Fibroblast of lung (primary cell): ENCODE data around the gene CLTCL1. TPM values are rescaled to one million over a fixed set of nuclear protein-coding genes. Genes with fewer than 3 reads are reported as not detected.

ENCODE experiments used
- DNase-seq, 2 donors: peaks; one replicate each; pipeline versions ENCODE4 v3.0.0 to v3.0.0-alpha.2; 2010; ENCODE audit warnings: low read depth in 2 of 2
- H2AFZ ChIP-seq: 2 replicates; pipeline ENCODE4 v1.5.1; 2012; ENCODE audit warnings: low read length, control low read depth, inconsistent platforms
- H3K27ac ChIP-seq: 2 replicates; pipeline ENCODE4 v1.5.1; 2011; ENCODE audit warnings: low read length, control low read depth; ENCODE audit not compliant: insufficient read depth
- H3K27me3 ChIP-seq: 2 replicates; pipeline ENCODE4 v1.5.1; 2011; ENCODE audit warnings: mild to moderate bottlenecking, low read length; ENCODE audit not compliant: control insufficient read depth, insufficient read depth
- H3K36me3 ChIP-seq: 2 replicates; pipeline ENCODE4 v1.5.1; 2011; ENCODE audit warnings: low read length; ENCODE audit not compliant: control insufficient read depth, insufficient read depth
- H3K4me1 ChIP-seq: 2 replicates; pipeline ENCODE4 v1.5.1; 2011; ENCODE audit warnings: low read length; ENCODE audit not compliant: control insufficient read depth, insufficient read depth; ENCODE audit errors: extremely low read depth
- H3K4me2 ChIP-seq: 2 replicates; pipeline ENCODE4 v1.5.1; 2011; ENCODE audit warnings: low read length, control low read depth; ENCODE audit not compliant: insufficient read depth; ENCODE audit errors: extremely low read depth
- H3K4me3 ChIP-seq, 4 experiments: fragments of 200-600 bp in 1 of 4; sonication (generic) in 1 of 4; replicated peaks in 1 of 4; 2 replicates each; pipeline ENCODE4 v1.5.1; 2011 to 2016; ENCODE audit warnings: low read length in 4 of 4, low read depth in 3 of 4, mild to moderate bottlenecking in 3 of 4, control low read depth in 2 of 4, inconsistent platforms in 1 of 4, mixed read lengths in 1 of 4; ENCODE audit not compliant: insufficient read depth in 1 of 4; ENCODE audit errors: control extremely low read depth in 1 of 4
- H3K79me2 ChIP-seq: 2 replicates; pipeline ENCODE4 v1.5.1; 2012; ENCODE audit warnings: mild to moderate bottlenecking, low read length, inconsistent platforms; ENCODE audit not compliant: control insufficient read depth, insufficient read depth
- H3K9ac ChIP-seq: 2 replicates; pipeline ENCODE4 v1.5.1; 2011; ENCODE audit warnings: mild to moderate bottlenecking, low read length, control low read depth; ENCODE audit not compliant: insufficient read depth
- H3K9me3 ChIP-seq: 2 replicates; pipeline ENCODE4 v1.5.1; 2012; ENCODE audit warnings: low read depth, low read length; ENCODE audit not compliant: control insufficient read depth, insufficient read depth
- H4K20me1 ChIP-seq: 2 replicates; pipeline ENCODE4 v1.5.1; 2011; ENCODE audit warnings: low read length; ENCODE audit not compliant: control insufficient read depth, insufficient read depth; ENCODE audit errors: extremely low read depth
- CTCF ChIP-seq, 2 donors: IDR thresholded peaks in 1 of 2; conservative IDR thresholded peaks in 1 of 2; 1 replicate in 1 of 2; 2 replicates in 1 of 2; pipeline ENCODE4 v1.5.1; 2011 to 2012; ENCODE audit warnings: low read length in 2 of 2, control low read depth in 1 of 2, inconsistent platforms in 1 of 2, low read depth in 1 of 2, mild to moderate bottlenecking in 1 of 2
- EZH2 ChIP-seq: IDR thresholded peaks from 2 replicates; pipeline ENCODE4 v1.5.1; 2012; ENCODE audit warnings: low read length, control low read depth, mild to moderate bottlenecking; ENCODE audit errors: missing control alignments
- polyA minus RNA-seq: library from RNA; depleted of rRNA, polyadenylated mRNA; stranded (reverse); fragments of >200 nt; gene quantifications from 2 replicates; pipeline ENCODE4 v1.2.3, GENCODE V29; 2011; ENCODE audit warnings: low replicate concordance
- polyA plus RNA-seq, 2 donors: library from polyadenylated mRNA; depleted of rRNA in 1 of 2; stranded (reverse) in 1 of 2; unstranded in 1 of 2; fragments of >200 nt; gene quantifications; 2 replicates each; pipeline ENCODE4 v1.2.1, GENCODE V29; 2011 to 2012; ENCODE audit warnings: missing spikeins in 1 of 2
- total RNA-seq: library from RNA; depleted of rRNA; stranded (reverse); fragments of >200 nt; gene quantifications from 2 replicates; pipeline ENCODE4 v1.2.1, GENCODE V29; 2014

Gene CLTCL1
- 11.3 and 13.4 TPM in 2 replicates for total RNA-seq
- polyA plus RNA-seq = 4.2 and 6.5 TPM in 2 replicates
- polyA plus RNA-seq (2012) = 4.3 and 5.8 TPM in 2 replicates
- polyA minus RNA-seq = 6.2 and 28.7 TPM in 2 replicates

DNA sequence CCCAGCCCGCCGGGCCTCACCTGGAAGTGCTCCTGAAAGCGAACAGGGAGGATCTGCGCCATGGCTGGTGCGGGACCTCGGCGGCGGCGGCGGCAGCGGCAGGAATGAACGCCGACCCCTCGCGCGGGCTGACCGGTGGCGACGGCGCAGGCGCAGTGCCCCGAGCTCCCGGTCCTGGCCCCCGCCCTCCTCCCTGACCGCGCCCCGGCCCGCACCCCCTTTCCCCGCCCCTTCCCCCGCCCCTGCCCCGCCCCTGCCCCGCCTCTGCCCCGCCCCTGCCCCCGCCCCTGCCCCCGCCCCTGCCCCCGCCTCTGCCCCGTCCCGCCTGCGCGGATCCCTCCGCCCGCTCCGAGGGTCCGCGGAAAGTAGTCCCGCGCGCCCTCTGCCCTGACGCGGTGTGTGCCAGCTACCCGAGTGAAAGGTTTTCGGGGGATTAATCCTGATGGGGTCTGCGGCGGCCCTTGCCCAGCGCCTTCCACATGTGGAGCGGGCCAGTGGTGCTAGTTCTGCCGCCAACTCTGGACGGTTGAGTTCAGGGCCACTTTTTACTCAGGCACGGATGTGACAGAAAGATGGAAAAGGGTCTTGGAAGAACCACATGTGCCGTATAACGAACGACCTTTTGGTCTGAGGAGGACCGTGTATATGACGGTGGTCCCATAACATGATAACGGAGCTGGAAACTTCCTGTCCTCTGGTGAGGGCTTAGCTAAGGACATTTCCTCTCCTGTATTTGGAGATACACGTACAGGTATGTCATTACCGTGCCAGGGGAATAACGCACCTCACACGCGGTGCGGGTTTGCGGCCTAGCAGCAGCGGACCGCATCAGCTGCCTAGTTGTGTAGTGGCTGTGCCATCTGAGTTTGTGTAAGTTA lies at the start of gene CLTCL1:
TSS of gene CLTCL1 (minus strand) at position 140 of the 878 bp plus-strand sequence. CDS start at position 62, 78 bp downstream.
- Histone ChIP-seq H2AFZ (peak within 1 kb of the TSS; percentile 100), H3K9ac (peak within 1 kb of the TSS; percentile 65), H3K4me3 (peak within 1 kb of the TSS; percentile 70 to 80 (median 78)), H3K27me3 (no peaks in the 10 kb centered on the region), H3K4me1 (peaks cover 18% of the 10 kb centered on the region), H4K20me1 (no peaks in the 10 kb centered on the region), H3K4me2 (peak within 1 kb of the TSS; percentile 99), H3K9me3 (no peaks in the 10 kb centered on the region), H3K36me3 (no peaks in the 10 kb centered on the region), H3K27ac (peak within 1 kb of the TSS; percentile 46), H3K79me2 (no peaks in the 10 kb centered on the region)
- no peak for TF ChIP-seq CTCF (conservative IDR thresholded peaks at IDR 0.05 in 1 of 2, IDR thresholded peaks at IDR 0.05 in 1 of 2; ENCODE audit: low read depth in 1 of 2, low read length in 2 of 2)
- TF ChIP-seq EZH2 = no peak
- peak; percentile 64 to 73 for DNase-seq

DNA sequence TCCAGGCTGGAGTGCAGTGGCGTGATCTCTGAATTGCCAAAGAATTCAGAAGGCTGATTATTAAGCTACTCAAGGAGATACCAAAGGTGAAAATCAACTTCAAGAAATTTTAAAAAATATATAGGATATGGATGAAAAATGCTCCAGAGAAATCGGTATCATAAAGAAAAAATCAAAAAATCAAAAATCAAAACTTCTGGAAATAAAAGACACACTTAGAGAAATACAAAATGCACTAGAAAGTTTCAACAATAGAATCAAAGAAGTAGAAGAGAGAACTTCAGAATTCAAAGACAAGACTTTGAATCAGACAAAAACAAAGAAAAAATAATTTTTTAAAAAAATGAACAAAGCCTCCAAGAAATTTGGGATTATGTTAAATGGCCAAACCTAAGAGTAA lies 45.6 kb upstream of the CLTCL1 start:
- H3K4me3 ChIP-seq = no peak overlapping the region
- no peaks in the 10 kb centered on the region for H4K20me1 ChIP-seq
- DNase-seq = no peak
- no peak overlapping the region for H2AFZ ChIP-seq
- H3K27ac ChIP-seq = no peak overlapping the region
- H3K4me1 ChIP-seq = no peaks in the 10 kb centered on the region
- H3K27me3 ChIP-seq = no peaks in the 10 kb centered on the region
- TF ChIP-seq CTCF (conservative IDR thresholded peaks at IDR 0.05 in 1 of 2, IDR thresholded peaks at IDR 0.05 in 1 of 2; ENCODE audit: low read depth in 1 of 2, low read length in 2 of 2) (no peak), EZH2 (no peak)
- no peak overlapping the region for H3K4me2 ChIP-seq
- no peaks in the 10 kb centered on the region for H3K36me3 ChIP-seq
- no peak overlapping the region for H3K9ac ChIP-seq
- no peaks in the 10 kb centered on the region for H3K79me2 ChIP-seq
- H3K9me3 ChIP-seq = no peaks in the 10 kb centered on the region

- Histone ChIP-seq H3K36me3 (no peaks in the 10 kb centered on the region), H3K4me1 (no peaks in the 10 kb centered on the region)
- no peak for DNase-seq
Observed at GRCh38 chr22:19336133-19337075, 44.9 kb upstream of the CLTCL1 start.

More at GRCh38 chr22:19336133-19337075, 44.9 kb upstream of the CLTCL1 start:
- H3K9ac ChIP-seq = no peak overlapping the region
- H3K79me2 ChIP-seq = no peaks in the 10 kb centered on the region
- H3K27me3 ChIP-seq = no peaks in the 10 kb centered on the region
- no peaks in the 10 kb centered on the region for H3K9me3 ChIP-seq
- no peak for TF ChIP-seq EZH2
- TF ChIP-seq CTCF (conservative IDR thresholded peaks at IDR 0.05 in 1 of 2, IDR thresholded peaks at IDR 0.05 in 1 of 2; ENCODE audit: low read depth in 1 of 2, low read length in 2 of 2) = no peak
- H4K20me1 ChIP-seq = no peaks in the 10 kb centered on the region
- no peak overlapping the region for H3K4me2 ChIP-seq
- H3K27ac ChIP-seq = no peak overlapping the region
- no peak overlapping the region for H2AFZ ChIP-seq
- H3K4me3 ChIP-seq = no peak overlapping the region
